OCI-LY1 (cell line): ENCODE results near the gene SYCE1.

Experiments
- EZH2 ChIP-seq: fragments of 200-600 bp; sonication (generic), shearing (Covaris generic); IDR thresholded peaks from 2 replicates; pipeline ENCODE4 v1.8.0; 2017; ENCODE audit warnings: borderline replicate concordance, mixed run types, mild to moderate bottlenecking, antibody characterized with exemption, low read length, moderate library complexity, mixed read lengths
- TF ChIP-seq, protein P1 (sequence below): fragments of 200-600 bp; sonication (generic), shearing (Covaris generic); IDR thresholded peaks from 2 replicates; pipeline ENCODE4 v1.5.1; 2017; ENCODE audit warnings: mild to moderate bottlenecking, antibody characterized with exemption, low read length, moderate library complexity, mixed read lengths

DNA sequence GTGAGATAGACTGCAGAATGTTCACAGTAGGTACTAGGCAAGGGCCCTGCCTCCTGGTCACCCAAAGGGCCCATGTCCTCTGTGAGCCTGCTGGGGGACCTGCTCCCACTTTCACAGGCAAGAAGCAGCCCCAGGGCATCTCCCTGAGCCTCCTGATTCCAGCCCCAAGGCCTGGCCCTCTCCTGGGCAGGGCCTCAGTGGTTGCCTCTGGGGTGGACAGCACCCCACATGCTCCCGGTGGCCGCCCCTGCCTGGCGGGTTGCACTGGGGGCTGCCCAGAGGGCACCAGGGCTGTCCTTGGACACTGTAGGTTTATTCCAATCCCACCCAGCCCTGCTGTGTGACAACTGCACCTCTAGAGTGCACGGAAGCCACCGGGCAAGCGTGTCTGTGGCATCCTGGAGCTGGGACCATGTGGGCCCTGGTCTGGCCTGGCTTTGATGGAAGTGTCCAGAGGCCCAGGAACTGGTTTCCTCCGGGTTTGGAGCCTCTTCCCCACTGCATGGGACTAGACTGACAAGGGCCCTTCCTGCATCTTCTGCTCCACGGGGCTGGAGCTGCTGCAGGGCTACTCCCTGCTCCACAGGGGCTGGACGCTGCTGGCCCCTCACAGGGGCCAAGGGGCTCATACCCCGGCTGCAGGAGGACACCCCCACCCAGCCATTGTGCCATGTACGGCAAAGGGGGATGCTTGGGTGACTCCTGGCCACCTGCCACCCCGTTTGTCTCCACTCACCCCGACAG is 25.0 kb upstream of the SYCE1 start:
- TF ChIP-seq, protein P1, sequence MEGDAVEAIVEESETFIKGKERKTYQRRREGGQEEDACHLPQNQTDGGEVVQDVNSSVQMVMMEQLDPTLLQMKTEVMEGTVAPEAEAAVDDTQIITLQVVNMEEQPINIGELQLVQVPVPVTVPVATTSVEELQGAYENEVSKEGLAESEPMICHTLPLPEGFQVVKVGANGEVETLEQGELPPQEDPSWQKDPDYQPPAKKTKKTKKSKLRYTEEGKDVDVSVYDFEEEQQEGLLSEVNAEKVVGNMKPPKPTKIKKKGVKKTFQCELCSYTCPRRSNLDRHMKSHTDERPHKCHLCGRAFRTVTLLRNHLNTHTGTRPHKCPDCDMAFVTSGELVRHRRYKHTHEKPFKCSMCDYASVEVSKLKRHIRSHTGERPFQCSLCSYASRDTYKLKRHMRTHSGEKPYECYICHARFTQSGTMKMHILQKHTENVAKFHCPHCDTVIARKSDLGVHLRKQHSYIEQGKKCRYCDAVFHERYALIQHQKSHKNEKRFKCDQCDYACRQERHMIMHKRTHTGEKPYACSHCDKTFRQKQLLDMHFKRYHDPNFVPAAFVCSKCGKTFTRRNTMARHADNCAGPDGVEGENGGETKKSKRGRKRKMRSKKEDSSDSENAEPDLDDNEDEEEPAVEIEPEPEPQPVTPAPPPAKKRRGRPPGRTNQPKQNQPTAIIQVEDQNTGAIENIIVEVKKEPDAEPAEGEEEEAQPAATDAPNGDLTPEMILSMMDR, result no peak
- no peak for TF ChIP-seq EZH2
